ENCODE data around the gene FBLN7.

The FBLN7 gene

GRCh38 chr2:112139661-112140204, 1.5 kb downstream of the FBLN7 start:
- Histone ChIP-seq H3K4me3 (peak overlapping the region in 2 of 7 experiments; percentile 13 to 15), H3K27ac (peak overlapping the region in 3 of 21 experiments; percentile 37 to 74 (median 53))

- H3K27ac ChIP-seq: peak overlapping the region in 6 of 21 experiments; percentile 15 to 74 (median 51)
- H3K4me3 ChIP-seq: peak overlapping the region in 3 of 7 experiments; percentile 8 to 15 (median 13)
Measured at GRCh38 chr2:112140205-112140802, 2.1 kb downstream of the FBLN7 start.

- Histone ChIP-seq H3K4me3 (peak overlapping the region in 1 of 7 experiments; percentile 8), H3K27ac (peak overlapping the region in 1 of 21 experiments; percentile 37)
Measured at GRCh38 chr2:112140899-112141625, 2.9 kb downstream of the FBLN7 start.

GRCh38 chr2:112141626-112142007, 3.4 kb downstream of the FBLN7 start:
- Histone ChIP-seq H3K27ac (no peak overlapping the region), H3K4me3 (no peak overlapping the region)

GRCh38 chr2:112142525-112143078, 4.4 kb downstream of the FBLN7 start:
- Histone ChIP-seq H3K27ac (no peak overlapping the region), H3K4me3 (no peak overlapping the region)

- Histone ChIP-seq H3K27ac (peak overlapping the region in 1 of 21 experiments; percentile 38), H3K4me3 (no peak overlapping the region)
Measured at GRCh38 chr2:112143150-112143549, 5.0 kb downstream of the FBLN7 start.

- peak overlapping the region in 1 of 21 experiments; percentile 28 for H3K27ac ChIP-seq
- no peak overlapping the region for H3K4me3 ChIP-seq
Measured at GRCh38 chr2:112144966-112145365, 6.8 kb downstream of the FBLN7 start.

- no peak overlapping the region for H3K4me3 ChIP-seq
- peak overlapping the region in 10 of 21 experiments; percentile 16 to 85 (median 58) for H3K27ac ChIP-seq
Measured at GRCh38 chr2:112147382-112148168, 9.4 kb downstream of the FBLN7 start.

GRCh38 chr2:112148477-112148876, 10.3 kb downstream of the FBLN7 start:
- no peak overlapping the region for H3K4me3 ChIP-seq
- peak overlapping the region in 8 of 21 experiments; percentile 13 to 85 (median 58) for H3K27ac ChIP-seq

GRCh38 chr2:112149194-112149593, 11.0 kb downstream of the FBLN7 start:
- H3K27ac ChIP-seq: peak overlapping the region in 11 of 21 experiments; percentile 3 to 85 (median 52)
- H3K4me3 ChIP-seq: no peak overlapping the region

- Histone ChIP-seq H3K27ac (peak overlapping the region in 14 of 21 experiments; percentile 4 to 85 (median 36)), H3K4me3 (no peak overlapping the region)
Measured at GRCh38 chr2:112149866-112150435, 11.8 kb downstream of the FBLN7 start.

- H3K4me3 ChIP-seq: no peak overlapping the region
- peak overlapping the region in 11 of 21 experiments; percentile 14 to 85 (median 52) for H3K27ac ChIP-seq
Measured at GRCh38 chr2:112150447-112150846, 12.3 kb downstream of the FBLN7 start.

GRCh38 chr2:112150851-112151250, 12.7 kb downstream of the FBLN7 start:
- Histone ChIP-seq H3K4me3 (no peak overlapping the region), H3K27ac (peak overlapping the region in 13 of 21 experiments; percentile 4 to 85 (median 45))

- Histone ChIP-seq H3K27ac (peak overlapping the region in 11 of 21 experiments; percentile 4 to 85 (median 31)), H3K4me3 (no peak overlapping the region)
Measured at GRCh38 chr2:112151271-112151670, 13.1 kb downstream of the FBLN7 start.

- Histone ChIP-seq H3K4me3 (no peak overlapping the region), H3K27ac (peak overlapping the region in 11 of 21 experiments; percentile 4 to 85 (median 29))
Measured at GRCh38 chr2:112151701-112152440, 13.7 kb downstream of the FBLN7 start.

- H3K27ac ChIP-seq: peak overlapping the region in 12 of 21 experiments; percentile 2 to 85 (median 30)
- H3K4me3 ChIP-seq: no peak overlapping the region
Measured at GRCh38 chr2:112152476-112153178, 14.4 kb downstream of the FBLN7 start.

GRCh38 chr2:112153179-112153490, 14.9 kb downstream of the FBLN7 start:
- Histone ChIP-seq H3K27ac (peak overlapping the region in 12 of 21 experiments; percentile 6 to 85 (median 31)), H3K4me3 (no peak overlapping the region)

GRCh38 chr2:112153501-112153900, 15.3 kb downstream of the FBLN7 start:
- H3K4me3 ChIP-seq: no peak overlapping the region
- H3K27ac ChIP-seq: peak overlapping the region in 12 of 21 experiments; percentile 6 to 85 (median 31)

All from skin epidermis (tissue), 12 donors.